Prostate gland (tissue), 2 donors: ENCODE results near the gene ETNPPL. TPM values are rescaled to one million over a fixed set of nuclear protein-coding genes. Genes with fewer than 3 reads are reported as not detected.

Experiments
- DNase-seq: peaks from one replicate; pipeline ENCODE4 v3.0.0-alpha.2; 2019; ENCODE audit warnings: low spot score
- H3K27ac ChIP-seq, 2 donors: fragments of 200-600 bp; sonication (generic); 2 replicates each; pipeline ENCODE4 v1.5.1; 2017 to 2019
- H3K27me3 ChIP-seq: fragments of 200-600 bp; sonication (generic); replicated peaks from 2 replicates; pipeline ENCODE4 v1.5.1; 2019; ENCODE audit not compliant: insufficient read depth
- H3K36me3 ChIP-seq, 2 donors: fragments of 200-600 bp; sonication (generic); 1 replicate in 1 of 2; 2 replicates in 1 of 2; pipeline versions ENCODE4 v1.5.1 to v1.8.1; 2017 to 2019
- H3K4me1 ChIP-seq: fragments of 200-600 bp; sonication (generic); replicated peaks from 2 replicates; pipeline ENCODE4 v1.5.1; 2019
- H3K4me3 ChIP-seq, 2 donors: fragments of 200-600 bp; sonication (generic); 2 replicates each; pipeline ENCODE4 v1.5.1; 2017 to 2019
- H3K9me3 ChIP-seq: fragments of 200-600 bp; sonication (generic); 2 replicates; pipeline ENCODE4 v1.5.1; 2017
- POLR2A ChIP-seq: fragments of 450-650 bp; IDR thresholded peaks from one replicate; pipeline ENCODE4 v1.6.1; 2016; ENCODE audit warnings: antibody characterized with exemption, mild to moderate bottlenecking
- POLR2AphosphoS5 ChIP-seq: sonication (generic); formaldehyde crosslinking; IDR thresholded peaks from one replicate; pipeline ENCODE4 v1.6.1; 2017; ENCODE audit warnings: antibody characterized with exemption
- WGBS: methylation state at CpG from one replicate; pipeline ENCODE4 v1.1.5; 2018; 5-methylcytosine and 5-hydroxymethylcytosine counted together
- intact Hi-C: fragments of 100-400 bp; cut with DNase I; formaldehyde crosslinking; loops from one replicate; pipeline ENCODE4 v1.14.2; 2022
- total RNA-seq, 2 donors: library from RNA; depleted of rRNA; stranded (reverse); fragments of >200 nt; gene quantifications; one replicate each; pipeline ENCODE4 v1.1.0, GENCODE V29; 2016
- TF ChIP-seq, protein P1 (sequence below), 4 experiments: fragments of 200-600 bp in 2 of 4; fragments of 450-650 bp in 2 of 4; sonication (generic) in 2 of 4; IDR thresholded peaks; 1 replicate in 3 of 4; 2 replicates in 1 of 4; pipeline ENCODE4 v1.5.1; 2016 to 2019; ENCODE audit warnings: antibody characterized with exemption in 4 of 4, mild to moderate bottlenecking in 2 of 4, moderate library complexity in 2 of 4

The ETNPPL gene
- 1 to 10 TPM in 1 of 2 donors, not detected in 1; 1.1 TPM for total RNA-seq

DNA sequence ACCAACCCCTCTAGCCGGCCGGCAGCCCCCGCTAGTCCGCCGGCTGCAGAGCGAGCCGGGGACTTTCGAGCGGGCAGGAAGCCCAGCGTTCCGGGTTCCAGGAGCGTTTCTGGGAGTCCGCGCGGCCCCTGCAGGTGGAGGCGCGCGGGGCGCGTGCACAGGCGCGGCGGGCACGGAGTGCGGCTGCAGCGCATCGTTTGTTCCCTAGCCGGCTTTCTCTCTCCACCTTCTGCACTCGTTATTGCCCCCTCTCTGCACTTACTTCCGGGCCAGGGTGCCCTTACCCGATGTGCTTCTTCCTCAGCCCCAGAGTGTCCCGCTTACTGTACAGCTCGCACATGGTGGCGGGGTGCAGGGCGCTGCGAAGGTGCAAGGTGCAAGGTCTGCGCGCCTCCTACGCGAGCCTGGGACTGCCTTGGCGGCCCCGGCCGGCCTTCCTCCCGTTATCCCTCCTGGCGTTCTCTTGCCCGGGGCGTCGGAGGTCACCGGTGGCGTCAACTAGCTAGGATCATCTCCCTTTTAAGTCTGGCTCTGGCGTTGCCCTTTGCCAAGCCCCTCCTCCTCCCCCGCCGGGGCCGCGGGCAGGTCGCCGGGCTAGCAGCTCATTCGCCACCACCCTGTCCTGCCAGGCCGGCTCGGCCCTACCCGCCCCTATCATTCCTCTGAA is at the start of gene ETNPPL:
TSS of gene ETNPPL (minus strand) at position 495 of the 667 bp plus-strand sequence. CDS start at position 340, 155 bp downstream.
- no peak within 1 kb of the TSS for H3K27ac ChIP-seq
- no peaks in the 10 kb centered on the region for H3K36me3 ChIP-seq
- H3K9me3 ChIP-seq, result no peaks in the 10 kb centered on the region
- H3K4me1 ChIP-seq, result no peaks in the 10 kb centered on the region
- no peaks in the 10 kb centered on the region for H3K27me3 ChIP-seq
- intact Hi-C loops, result no loop called here
- TF ChIP-seq POLR2A (no peak), POLR2AphosphoS5 (no peak)
- TF ChIP-seq, protein P1, sequence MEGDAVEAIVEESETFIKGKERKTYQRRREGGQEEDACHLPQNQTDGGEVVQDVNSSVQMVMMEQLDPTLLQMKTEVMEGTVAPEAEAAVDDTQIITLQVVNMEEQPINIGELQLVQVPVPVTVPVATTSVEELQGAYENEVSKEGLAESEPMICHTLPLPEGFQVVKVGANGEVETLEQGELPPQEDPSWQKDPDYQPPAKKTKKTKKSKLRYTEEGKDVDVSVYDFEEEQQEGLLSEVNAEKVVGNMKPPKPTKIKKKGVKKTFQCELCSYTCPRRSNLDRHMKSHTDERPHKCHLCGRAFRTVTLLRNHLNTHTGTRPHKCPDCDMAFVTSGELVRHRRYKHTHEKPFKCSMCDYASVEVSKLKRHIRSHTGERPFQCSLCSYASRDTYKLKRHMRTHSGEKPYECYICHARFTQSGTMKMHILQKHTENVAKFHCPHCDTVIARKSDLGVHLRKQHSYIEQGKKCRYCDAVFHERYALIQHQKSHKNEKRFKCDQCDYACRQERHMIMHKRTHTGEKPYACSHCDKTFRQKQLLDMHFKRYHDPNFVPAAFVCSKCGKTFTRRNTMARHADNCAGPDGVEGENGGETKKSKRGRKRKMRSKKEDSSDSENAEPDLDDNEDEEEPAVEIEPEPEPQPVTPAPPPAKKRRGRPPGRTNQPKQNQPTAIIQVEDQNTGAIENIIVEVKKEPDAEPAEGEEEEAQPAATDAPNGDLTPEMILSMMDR (IDR thresholded peaks at IDR 0.05), result no peak
- WGBS, result under 1% methylated on average over 49 of the region's 61 CpGs
- H3K4me3 ChIP-seq, result peak within 1 kb of the TSS; percentile 34 to 43
- DNase-seq, result no peak

DNA sequence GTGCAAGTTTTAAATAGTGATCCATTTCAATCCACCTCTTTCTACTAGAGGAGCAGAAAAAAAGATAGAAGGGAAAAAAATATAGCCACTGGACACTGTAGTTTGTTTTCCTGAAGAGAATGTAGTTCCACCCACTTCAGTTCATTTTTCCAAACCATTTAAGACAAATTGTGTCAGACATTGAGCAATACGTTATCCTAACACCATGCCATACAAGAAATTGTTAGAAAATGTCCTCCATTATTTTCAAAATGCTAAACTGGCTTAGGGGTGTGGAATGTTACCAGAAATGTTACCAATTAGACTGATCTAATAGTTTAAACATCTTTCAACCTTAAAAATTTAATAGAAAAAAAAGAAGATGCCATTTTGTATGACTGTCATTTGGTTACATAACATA is 48.6 kb upstream of the ETNPPL start:
- Histone ChIP-seq H3K27ac (no peak overlapping the region), H3K36me3 (no peaks in the 10 kb centered on the region), H3K4me3 (no peak overlapping the region), H3K9me3 (no peaks in the 10 kb centered on the region), H3K27me3 (no peaks in the 10 kb centered on the region), H3K4me1 (no peaks in the 10 kb centered on the region)
- no peak for TF ChIP-seq POLR2AphosphoS5
- TF ChIP-seq, protein P1 (IDR thresholded peaks at IDR 0.05), result no peak
- no peak for TF ChIP-seq POLR2A
- no peak for DNase-seq
- intact Hi-C loops, result no loop called here
- WGBS, result 89% methylated on average over 1 of the region's 1 CpG

GRCh38 chr4:108810087-108810486 is 47.2 kb upstream of the ETNPPL start:
- Histone ChIP-seq H3K4me3 (no peak overlapping the region), H3K27ac (no peak overlapping the region), H3K27me3 (no peaks in the 10 kb centered on the region), H3K36me3 (no peaks in the 10 kb centered on the region), H3K9me3 (no peaks in the 10 kb centered on the region), H3K4me1 (no peaks in the 10 kb centered on the region)
- intact Hi-C loops, result no loop called here
- no peak for TF ChIP-seq POLR2A
- no peak for TF ChIP-seq POLR2AphosphoS5
- TF ChIP-seq, protein P1 (IDR thresholded peaks at IDR 0.05), result no peak
- DNase-seq, result no peak
- 83% methylated on average over 1 of the region's 1 CpG for WGBS

- Histone ChIP-seq H3K4me3 (no peak overlapping the region), H3K36me3 (no peaks in the 10 kb centered on the region), H3K27me3 (no peaks in the 10 kb centered on the region), H3K9me3 (no peaks in the 10 kb centered on the region), H3K27ac (no peak overlapping the region), H3K4me1 (no peaks in the 10 kb centered on the region)
- intact Hi-C loops, result no loop called here
- no peak for DNase-seq
- TF ChIP-seq POLR2A (no peak), POLR2AphosphoS5 (no peak)
- TF ChIP-seq, protein P1 (IDR thresholded peaks at IDR 0.05), result no peak
- 47% methylated on average over 5 of the region's 5 CpGs for WGBS
Measured at GRCh38 chr4:108804648-108805273, 41.9 kb upstream of the ETNPPL start.

DNA sequence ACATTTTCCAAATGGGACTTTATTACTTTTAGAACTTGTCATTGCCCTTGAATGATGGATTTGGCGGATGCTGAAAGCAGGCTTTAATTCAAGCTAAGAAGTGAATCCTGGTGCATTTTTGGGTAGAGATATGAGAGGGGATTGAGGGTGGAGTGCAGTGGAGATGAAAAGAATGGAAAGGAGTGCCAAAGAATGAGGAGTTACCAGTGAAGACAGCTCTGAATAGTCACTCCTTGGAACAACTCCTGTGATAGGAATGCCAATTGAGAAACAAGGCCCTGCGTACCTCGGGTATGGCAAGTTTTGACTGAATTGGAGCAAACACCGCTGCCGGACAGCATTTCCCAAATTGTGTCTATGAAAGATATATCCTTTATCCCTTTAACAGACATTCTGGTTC is 36.5 kb upstream of the ETNPPL start:
- Histone ChIP-seq H3K9me3 (no peaks in the 10 kb centered on the region), H3K4me3 (no peak overlapping the region), H3K27ac (no peak overlapping the region), H3K27me3 (no peaks in the 10 kb centered on the region), H3K36me3 (no peaks in the 10 kb centered on the region), H3K4me1 (no peaks in the 10 kb centered on the region)
- no peak for TF ChIP-seq POLR2AphosphoS5
- TF ChIP-seq POLR2A, result no peak
- TF ChIP-seq, protein P1 (IDR thresholded peaks at IDR 0.05), result no peak
- DNase-seq, result no peak
- 94% methylated on average over 5 of the region's 5 CpGs for WGBS
- intact Hi-C loops, result no loop called here
